ENCODE results near the gene CFAP298.

CFAP298 gene

GRCh38 chr21:32597205-32597604 is 15.0 kb downstream of the CFAP298 start:
- DNase-seq, result no peak

- no peak for DNase-seq
These were observed 16.7 kb downstream of the CFAP298 start for GRCh38 chr21:32595431-32595830.

GRCh38 chr21:32593690-32594089 is 18.5 kb downstream of the CFAP298 start:
- DNase-seq, result no peak

- DNase-seq, result no peak
These were observed 19.2 kb downstream of the CFAP298 start for GRCh38 chr21:32592929-32593502.

GRCh38 chr21:32590130-32590529 is 22.0 kb downstream of the CFAP298 start:
- no peak for DNase-seq

GRCh38 chr21:32587651-32588050 is 24.5 kb downstream of the CFAP298 start:
- DNase-seq, result no peak

- no peak for DNase-seq
These were observed 25.1 kb downstream of the CFAP298 start for GRCh38 chr21:32587120-32587519.

GRCh38 chr21:32585970-32586369 is 26.2 kb downstream of the CFAP298 start:
- no peak for DNase-seq

GRCh38 chr21:32585042-32585710 is 27.0 kb downstream of the CFAP298 start, which contains the start of gene TCP10L:
TSS of gene TCP10L (minus strand) at chr21:32585523. CDS start at chr21:32584304, 1,219 bp downstream.
- no peak for DNase-seq

GRCh38 chr21:32584472-32584871 is 27.7 kb downstream of the CFAP298 start:
- DNase-seq, result no peak

- no peak for DNase-seq
These were observed 30.4 kb downstream of the CFAP298 start for GRCh38 chr21:32581732-32582131.

- DNase-seq, result no peak
These were observed 31.2 kb downstream of the CFAP298 start for GRCh38 chr21:32580949-32581348.

GRCh38 chr21:32578107-32578691 is 34.0 kb downstream of the CFAP298 start:
- peak; percentile 30 for DNase-seq

GRCh38 chr21:32576011-32576410 is 36.2 kb downstream of the CFAP298 start:
- no peak for DNase-seq

- no peak for DNase-seq
These were observed 36.9 kb downstream of the CFAP298 start for GRCh38 chr21:32574946-32575925.

GRCh38 chr21:32572574-32573420 is 39.4 kb downstream of the CFAP298 start:
- DNase-seq, result no peak

- DNase-seq, result peak; percentile 49
These were observed 41.7 kb downstream of the CFAP298 start for GRCh38 chr21:32570456-32570855.

- DNase-seq, result peak; percentile 84
These were observed 42.6 kb downstream of the CFAP298 start for GRCh38 chr21:32569261-32570230.

GRCh38 chr21:32567626-32568025 is 44.6 kb downstream of the CFAP298 start:
- no peak for DNase-seq

- no peak for DNase-seq
These were observed 45.3 kb downstream of the CFAP298 start for GRCh38 chr21:32566741-32567389.
